Epithelial cell of prostate (primary cell): ENCODE results near the gene SPATA20.

Experiments
- DNase-seq: peaks from one replicate; pipeline ENCODE4 v3.0.0-alpha.2; 2011; ENCODE audit warnings: low read depth, low spot score
- H3K27ac ChIP-seq: fragments of 450-650 bp; 2 replicates; pipeline ENCODE4 v1.5.1; 2017; ENCODE audit warnings: mild to moderate bottlenecking

Gene SPATA20

GRCh38 chr17:50572541-50572940 lies 25.6 kb downstream of the SPATA20 start:
- no peak for DNase-seq
- no peak overlapping the region for H3K27ac ChIP-seq

- no peak overlapping the region for H3K27ac ChIP-seq
- DNase-seq = no peak
These were observed 27.1 kb downstream of the SPATA20 start for GRCh38 chr17:50573866-50574611.

- DNase-seq = no peak
- H3K27ac ChIP-seq = no peak overlapping the region
These were observed 28.7 kb downstream of the SPATA20 start for GRCh38 chr17:50575581-50576210.

- DNase-seq = no peak
- no peak overlapping the region for H3K27ac ChIP-seq
These were observed 29.9 kb downstream of the SPATA20 start for GRCh38 chr17:50576864-50577263.

- DNase-seq = no peak
- no peak overlapping the region for H3K27ac ChIP-seq
These were observed 30.5 kb downstream of the SPATA20 start for GRCh38 chr17:50577451-50577954.

GRCh38 chr17:50578173-50578572 lies 31.2 kb downstream of the SPATA20 start:
- no peak for DNase-seq
- no peak overlapping the region for H3K27ac ChIP-seq

GRCh38 chr17:50579399-50579798 lies 32.4 kb downstream of the SPATA20 start:
- no peak for DNase-seq
- H3K27ac ChIP-seq = no peak overlapping the region

- no peak for DNase-seq
- H3K27ac ChIP-seq = no peak overlapping the region
These were observed 33.7 kb downstream of the SPATA20 start for GRCh38 chr17:50580646-50581045.

GRCh38 chr17:50581316-50581715 lies 34.3 kb downstream of the SPATA20 start:
- no peak overlapping the region for H3K27ac ChIP-seq
- DNase-seq = no peak

- DNase-seq = no peak
- no peak overlapping the region for H3K27ac ChIP-seq
These were observed 35.8 kb downstream of the SPATA20 start for GRCh38 chr17:50582741-50583140.

- no peak for DNase-seq
- no peak overlapping the region for H3K27ac ChIP-seq
These were observed 36.7 kb downstream of the SPATA20 start for GRCh38 chr17:50583641-50584040.

GRCh38 chr17:50584116-50584515 lies 37.1 kb downstream of the SPATA20 start:
- no peak overlapping the region for H3K27ac ChIP-seq
- no peak for DNase-seq

GRCh38 chr17:50584749-50585148 lies 37.8 kb downstream of the SPATA20 start:
- H3K27ac ChIP-seq = no peak overlapping the region
- no peak for DNase-seq

GRCh38 chr17:50585346-50585745 lies 38.4 kb downstream of the SPATA20 start:
- no peak overlapping the region for H3K27ac ChIP-seq
- no peak for DNase-seq

- no peak for DNase-seq
- no peak overlapping the region for H3K27ac ChIP-seq
These were observed 38.9 kb downstream of the SPATA20 start for GRCh38 chr17:50585891-50586290.

GRCh38 chr17:50586421-50587247 lies 39.7 kb downstream of the SPATA20 start:
- DNase-seq = no peak
- H3K27ac ChIP-seq = no peak overlapping the region

GRCh38 chr17:50587571-50587970 lies 40.6 kb downstream of the SPATA20 start:
- no peak overlapping the region for H3K27ac ChIP-seq

GRCh38 chr17:50588391-50589049 lies 41.5 kb downstream of the SPATA20 start:
- no peak for DNase-seq
- no peak overlapping the region for H3K27ac ChIP-seq

More at GRCh38 chr17:50587571-50587970, 40.6 kb downstream of the SPATA20 start:
- no peak for DNase-seq

- H3K27ac ChIP-seq = no peak overlapping the region
- no peak for DNase-seq
These were observed 42.2 kb downstream of the SPATA20 start for GRCh38 chr17:50589095-50589705.
